CD4-positive, alpha-beta memory T cell (primary cell): ENCODE measurements around the gene CASP1. TPM values are rescaled to one million over a fixed set of nuclear protein-coding genes. Genes with fewer than 3 reads are reported as not detected.
"Not testable (repeated sequence)": the region's sequence is repeated elsewhere in the genome, so short reads cannot be mapped to it uniquely, and the experiment has no call there.

Experiments used
- CTCF ChIA-PET: fragments of 350-600 bp; sonication (Branson Sonifier 250); formaldehyde crosslinking; loops from one replicate; lab custom pipeline; 2021; ENCODE audit warnings: inconsistent platforms; ENCODE audit not compliant: partially characterized antibody; lab: Charles Lee
- POLR2A ChIA-PET: fragments of 350-600 bp; sonication (Branson Sonifier 250); formaldehyde crosslinking; loops from one replicate; lab custom pipeline; 2021; ENCODE audit not compliant: partially characterized antibody; lab: Charles Lee
- DNase-seq, 5 donors: peaks; one replicate each; pipeline versions ENCODE4 v3.0.0 to v3.0.0-alpha.2; 2020 to 2022; ENCODE audit warnings: mixed read lengths in 1 of 5
- H3K27ac ChIP-seq: one replicate; pipeline ENCODE4 v1.7.0; 2013; ENCODE audit warnings: low read depth, low read length
- H3K27me3 ChIP-seq: 2 replicates; pipeline ENCODE4 v1.7.0; 2013; ENCODE audit warnings: mild to moderate bottlenecking, low read length, moderate library complexity; ENCODE audit not compliant: insufficient read depth
- H3K36me3 ChIP-seq: 2 replicates; pipeline ENCODE4 v1.7.0; 2013; ENCODE audit warnings: mild to moderate bottlenecking, low read length, moderate library complexity; ENCODE audit not compliant: insufficient read depth
- H3K4me1 ChIP-seq: 2 replicates; pipeline ENCODE4 v1.7.0; 2013; ENCODE audit warnings: mild to moderate bottlenecking, low read length, moderate library complexity; ENCODE audit not compliant: insufficient read depth
- H3K4me3 ChIP-seq, 2 donors: one replicate each; pipeline ENCODE4 v1.7.0; 2013; ENCODE audit warnings: low read length in 2 of 2, mild to moderate bottlenecking in 1 of 2
- H3K9me3 ChIP-seq, 2 donors: one replicate each; pipeline ENCODE4 v1.7.0; 2013; ENCODE audit warnings: low read length in 2 of 2, control low read depth in 1 of 2; ENCODE audit not compliant: control insufficient read depth in 1 of 2
- H3K27ac Mint-ChIP-seq, 7 donors: one replicate each; pipeline ENCODE4 v1.8.0; 2020 to 2021; ENCODE audit warnings: mixed read lengths in 7 of 7, mild to moderate bottlenecking in 6 of 7, inconsistent platforms in 3 of 7, moderate library complexity in 3 of 7
- H3K27me3 Mint-ChIP-seq, 2 donors: one replicate each; pipeline ENCODE4 v1.8.0; 2020 to 2021; ENCODE audit warnings: mixed read lengths in 2 of 2
- H3K36me3 Mint-ChIP-seq, 2 donors: one replicate each; pipeline ENCODE4 v1.8.0; 2020 to 2021; ENCODE audit warnings: mixed read lengths in 2 of 2, inconsistent platforms in 1 of 2, mild to moderate bottlenecking in 1 of 2
- H3K4me1 Mint-ChIP-seq, 4 donors: one replicate each; pipeline ENCODE4 v1.8.0; 2020 to 2021; ENCODE audit warnings: mixed read lengths in 4 of 4, mild to moderate bottlenecking in 1 of 4
- H3K4me3 Mint-ChIP-seq, 8 donors: one replicate each; pipeline ENCODE4 v1.8.0; 2020 to 2021; ENCODE audit warnings: mixed read lengths in 8 of 8, mild to moderate bottlenecking in 7 of 8, moderate library complexity in 6 of 8, inconsistent platforms in 3 of 8
- H3K9me3 Mint-ChIP-seq, 8 donors: one replicate each; pipeline ENCODE4 v1.8.0; 2020 to 2021; ENCODE audit warnings: mixed read lengths in 8 of 8, mild to moderate bottlenecking in 5 of 8, inconsistent platforms in 3 of 8, moderate library complexity in 1 of 8
- intact Hi-C: fragments of 100-400 bp; cut with micrococcal nuclease; formaldehyde crosslinking; loops from one replicate; pipeline ENCODE4 v1.15.1; 2023
- polyA plus RNA-seq, 2 donors: library from polyadenylated mRNA; unstranded; fragments of 300-500 nt; fragmentation: Illumina TruSeq; gene quantifications; one replicate each; pipeline ENCODE4 v1.2.3, GENCODE V29; 2021
- total RNA-seq, 2 experiments: library from RNA; stranded (reverse); gene quantifications; one replicate each; pipeline ENCODE4 v1.2.3, GENCODE V29; 2021

CASP1 gene
- total and polyA plus RNA-seq, 4 experiments from 2014 or later: 74.8 to 195 (median 111) TPM

GRCh38 chr11:105073456-105074165 is 38.7 kb upstream of the CASP1 start:
- H3K4me3 Mint-ChIP-seq: no peak overlapping the region
- peaks cover 3 to 4% of the 10 kb centered on the region in 2 donors for H3K27me3 Mint-ChIP-seq

DNA sequence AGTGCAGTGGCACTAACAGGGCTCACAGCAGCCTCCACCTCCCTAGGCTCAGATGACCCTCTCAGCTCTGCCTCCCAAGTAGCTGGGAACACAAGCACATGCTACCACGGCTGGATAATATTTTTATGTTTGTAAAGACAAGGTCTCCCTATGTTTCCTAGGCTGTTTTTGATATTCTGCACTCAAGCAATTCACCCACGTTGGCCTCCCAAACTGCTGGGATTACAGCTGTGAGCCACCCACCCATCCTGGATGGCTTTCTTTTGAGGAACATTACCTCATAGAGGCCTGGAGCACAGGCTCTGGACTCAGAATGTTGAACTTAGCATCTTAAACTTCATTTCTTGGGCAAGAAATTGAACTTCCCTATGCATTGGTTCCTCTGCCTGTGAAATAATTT is 37.1 kb upstream of the CASP1 start:
- CTCF ChIA-PET, H3K9me3 ChIP-seq, H3K4me3 ChIP-seq, H3K27me3 ChIP-seq, H3K27me3 Mint-ChIP-seq, DNase-seq, H3K27ac Mint-ChIP-seq, POLR2A ChIA-PET, H3K36me3 ChIP-seq, H3K9me3 Mint-ChIP-seq, H3K27ac ChIP-seq, H3K4me3 Mint-ChIP-seq, intact Hi-C loops: not testable (repeated sequence)
- peaks cover 32% of the 10 kb centered on the region for H3K4me1 ChIP-seq
- Mint-ChIP-seq H3K4me1 (peaks cover 25 to 36% (median 31%) of the 10 kb centered on the region in 4 donors), H3K36me3 (peaks cover 15% of the 10 kb centered on the region in 2 donors)

More at GRCh38 chr11:105073456-105074165, 38.7 kb upstream of the CASP1 start:
- H3K4me1 ChIP-seq: peaks cover 17% of the 10 kb centered on the region
- H3K36me3 ChIP-seq: no peaks in the 10 kb centered on the region
- no peak overlapping the region for H3K27ac Mint-ChIP-seq
- H3K9me3 Mint-ChIP-seq: peaks cover 0 to 3% (median 0%) of the 10 kb centered on the region in 8 donors
- no peaks in the 10 kb centered on the region for H3K27me3 ChIP-seq
- no peak overlapping the region for H3K4me3 ChIP-seq
- peaks cover 21 to 27% (median 25%) of the 10 kb centered on the region in 4 donors for H3K4me1 Mint-ChIP-seq
- H3K9me3 ChIP-seq: no peaks in the 10 kb centered on the region
- peaks cover 7 to 10% of the 10 kb centered on the region in 2 donors for H3K36me3 Mint-ChIP-seq
- intact Hi-C loops: no loop called here
- no peak for DNase-seq
- no peak overlapping the region for H3K27ac ChIP-seq
- ChIA-PET POLR2A (no interaction called here), CTCF (no interaction called here)

GRCh38 chr11:105071089-105071732 is 36.3 kb upstream of the CASP1 start:
- peak; percentile 37 to 67 (median 57) for DNase-seq
- Histone ChIP-seq H3K4me3 (peak overlapping the region; percentile 55 to 79), H3K27me3 (no peaks in the 10 kb centered on the region), H3K27ac (peak overlapping the region; percentile 69), H3K36me3 (no peaks in the 10 kb centered on the region), H3K4me1 (peaks cover 39% of the 10 kb centered on the region), H3K9me3 (no peaks in the 10 kb centered on the region)
- H3K36me3 Mint-ChIP-seq: peaks cover 15 to 22% of the 10 kb centered on the region in 2 donors
- H3K27ac Mint-ChIP-seq: peak overlapping the region; percentile 81 to 98 (median 95)
- no peaks in the 10 kb centered on the region for H3K9me3 Mint-ChIP-seq
- peaks cover 29 to 44% (median 36%) of the 10 kb centered on the region in 4 donors for H3K4me1 Mint-ChIP-seq
- H3K4me3 Mint-ChIP-seq: peak overlapping the region; percentile 91 to 100 (median 96)
- intact Hi-C loops: loop anchor here (1.0 to 2.0 kb wide), 2 partner anchors 26 to 27 kb away; partner anchors contain the start of gene CARD16
- POLR2A ChIA-PET: interaction anchor here (0.7 to 1.0 kb wide), 3 partner anchors 29 to 36 kb away, joined by 3 to 4 read pairs (median 4); partner anchors contain the start of gene CASP1
- CTCF ChIA-PET: interaction anchor here (0.6 to 0.9 kb wide), 3 partner anchors 11 to 113 kb away, joined by 3 read pairs; no protein-coding TSS in a partner anchor
- peaks cover 0 to 1% of the 10 kb centered on the region in 2 donors for H3K27me3 Mint-ChIP-seq

DNA sequence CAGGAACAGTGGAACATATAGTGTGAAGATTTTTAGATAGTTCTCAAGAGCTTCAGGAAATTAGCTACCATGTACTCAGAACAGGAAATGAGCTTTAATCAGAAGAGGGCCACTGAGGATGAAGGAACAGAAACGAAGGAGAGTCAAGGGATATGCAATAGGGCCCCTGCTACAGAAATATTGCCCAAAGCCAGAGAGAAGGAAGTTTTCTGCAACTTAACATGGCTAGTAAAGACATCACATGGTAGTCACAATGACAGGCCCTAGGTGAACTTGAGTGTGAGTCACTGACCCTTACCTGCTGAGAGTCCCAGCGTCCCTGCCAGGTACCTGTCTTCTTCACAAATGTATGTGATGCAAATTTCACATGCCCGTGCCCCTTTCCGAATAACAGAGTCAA is 35.4 kb upstream of the CASP1 start:
- H3K27ac Mint-ChIP-seq: peak overlapping the region; percentile 81 to 98 (median 95)
- H3K4me1 Mint-ChIP-seq: peaks cover 30 to 53% (median 37%) of the 10 kb centered on the region in 4 donors
- H3K36me3 ChIP-seq: peaks cover 4% of the 10 kb centered on the region
- no peaks in the 10 kb centered on the region for H3K9me3 ChIP-seq
- peak in 4 of 5 donors; percentile 7 to 24 (median 16) for DNase-seq
- H3K4me3 Mint-ChIP-seq: peak overlapping the region; percentile 91 to 100 (median 96)
- peaks cover 22 to 31% of the 10 kb centered on the region in 2 donors for H3K36me3 Mint-ChIP-seq
- POLR2A ChIA-PET: interaction anchor here (0.5 to 1.0 kb wide), 4 partner anchors 30 to 459 kb away, joined by 3 to 4 read pairs (median 3); no protein-coding TSS in a partner anchor
- H3K27ac ChIP-seq: peak overlapping the region; percentile 69
- no peaks in the 10 kb centered on the region for H3K27me3 ChIP-seq
- peaks cover 48% of the 10 kb centered on the region for H3K4me1 ChIP-seq
- H3K4me3 ChIP-seq: peak overlapping the region; percentile 55 to 79
- intact Hi-C loops: loop anchor here (2.0 kb wide), 1 partner anchor 26 kb away; the partner anchor contains the start of gene CARD16
- CTCF ChIA-PET: interaction anchor here (1.0 to 2.1 kb wide), 2 partner anchors 101 to 124 kb away, joined by 3 to 5 read pairs; partner anchors contain the start of gene CASP4
- no peaks in the 10 kb centered on the region for H3K9me3 Mint-ChIP-seq
- peaks cover 0 to 1% of the 10 kb centered on the region in 2 donors for H3K27me3 Mint-ChIP-seq

DNA sequence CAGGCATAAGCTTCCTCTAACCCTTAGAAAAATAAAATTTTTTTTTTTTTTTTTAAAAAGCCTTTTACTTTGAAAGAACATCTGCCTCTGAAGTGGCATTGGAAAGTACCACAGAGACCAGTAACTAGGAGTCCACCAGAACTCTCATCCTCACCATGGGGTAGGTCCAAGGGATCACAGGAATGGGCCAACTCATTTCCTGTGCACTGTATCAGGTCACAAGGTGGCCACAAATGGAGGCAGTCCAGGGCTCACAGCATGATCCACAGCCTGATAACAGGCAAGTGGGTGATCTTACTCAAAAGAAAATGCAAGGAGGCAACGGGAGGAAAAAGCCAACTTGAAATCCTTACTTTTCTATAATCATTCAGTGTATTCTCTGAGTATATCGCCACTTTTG is 34.8 kb upstream of the CASP1 start:
- H3K27me3 ChIP-seq, H3K9me3 Mint-ChIP-seq, H3K27me3 Mint-ChIP-seq, H3K36me3 ChIP-seq, DNase-seq, H3K9me3 ChIP-seq: not testable (repeated sequence)
- peaks cover 26 to 36% of the 10 kb centered on the region in 2 donors for H3K36me3 Mint-ChIP-seq
- Histone ChIP-seq H3K4me3 (peak overlapping the region; percentile 55 to 79), H3K4me1 (peaks cover 53% of the 10 kb centered on the region), H3K27ac (peak overlapping the region; percentile 69)
- intact Hi-C loops: loop anchor here (2.0 to 5.0 kb wide), 2 partner anchors 25 to 37 kb away; partner anchors contain the start of gene CARD16
- H3K27ac Mint-ChIP-seq: peak overlapping the region in 2 of 7 donors; percentile 81 to 95
- peak overlapping the region; percentile 91 to 100 (median 96) for H3K4me3 Mint-ChIP-seq
- ChIA-PET CTCF (interaction anchor here (1.0 to 2.1 kb wide), 2 partner anchors 101 to 123 kb away, joined by 3 to 5 read pairs; partner anchors contain the start of gene CASP4), POLR2A (interaction anchor here (0.6 to 1.0 kb wide), 3 partner anchors 31 to 173 kb away, joined by 3 to 4 read pairs (median 3); no protein-coding TSS in a partner anchor)
- peaks cover 30 to 57% (median 38%) of the 10 kb centered on the region in 4 donors for H3K4me1 Mint-ChIP-seq

- intact Hi-C loops, CTCF ChIA-PET, H3K4me3 ChIP-seq, H3K27ac ChIP-seq, H3K27me3 ChIP-seq, H3K27ac Mint-ChIP-seq, POLR2A ChIA-PET, H3K27me3 Mint-ChIP-seq, DNase-seq, H3K9me3 ChIP-seq, H3K9me3 Mint-ChIP-seq, H3K4me3 Mint-ChIP-seq, H3K36me3 ChIP-seq: not testable (repeated sequence)
- Mint-ChIP-seq H3K36me3 (peaks cover 43 to 59% of the 10 kb centered on the region in 2 donors), H3K4me1 (peaks cover 10 to 38% (median 21%) of the 10 kb centered on the region in 4 donors)
- H3K4me1 ChIP-seq: peaks cover 33% of the 10 kb centered on the region
Measured at GRCh38 chr11:105063245-105063941, 28.4 kb upstream of the CASP1 start.
